Adrenal gland (tissue), 5 donors: ENCODE measurements around the gene CLEC3A.

ENCODE experiments used
- POLR2A ChIP-seq, 2 donors: fragments of 450-650 bp; IDR thresholded peaks; one replicate each; pipeline ENCODE4 v1.6.1; 2017; ENCODE audit warnings: antibody characterized with exemption in 2 of 2, mild to moderate bottlenecking in 2 of 2, moderate library complexity in 1 of 2
- TF ChIP-seq, protein P1 (sequence below), 6 experiments: fragments of 450-650 bp in 4 of 6; fragments of 200-600 bp in 2 of 6; sonication (generic) in 1 of 6; IDR thresholded peaks; 1 replicate in 5 of 6; 2 replicates in 1 of 6; pipeline versions ENCODE4 v1.5.1 to v1.8.0; 2016 to 2021; ENCODE audit warnings: antibody characterized with exemption in 6 of 6, mild to moderate bottlenecking in 2 of 6, moderate library complexity in 1 of 6
- donor health status: DM: no; HTN: no; CAD: no.

- TF ChIP-seq, protein P1, sequence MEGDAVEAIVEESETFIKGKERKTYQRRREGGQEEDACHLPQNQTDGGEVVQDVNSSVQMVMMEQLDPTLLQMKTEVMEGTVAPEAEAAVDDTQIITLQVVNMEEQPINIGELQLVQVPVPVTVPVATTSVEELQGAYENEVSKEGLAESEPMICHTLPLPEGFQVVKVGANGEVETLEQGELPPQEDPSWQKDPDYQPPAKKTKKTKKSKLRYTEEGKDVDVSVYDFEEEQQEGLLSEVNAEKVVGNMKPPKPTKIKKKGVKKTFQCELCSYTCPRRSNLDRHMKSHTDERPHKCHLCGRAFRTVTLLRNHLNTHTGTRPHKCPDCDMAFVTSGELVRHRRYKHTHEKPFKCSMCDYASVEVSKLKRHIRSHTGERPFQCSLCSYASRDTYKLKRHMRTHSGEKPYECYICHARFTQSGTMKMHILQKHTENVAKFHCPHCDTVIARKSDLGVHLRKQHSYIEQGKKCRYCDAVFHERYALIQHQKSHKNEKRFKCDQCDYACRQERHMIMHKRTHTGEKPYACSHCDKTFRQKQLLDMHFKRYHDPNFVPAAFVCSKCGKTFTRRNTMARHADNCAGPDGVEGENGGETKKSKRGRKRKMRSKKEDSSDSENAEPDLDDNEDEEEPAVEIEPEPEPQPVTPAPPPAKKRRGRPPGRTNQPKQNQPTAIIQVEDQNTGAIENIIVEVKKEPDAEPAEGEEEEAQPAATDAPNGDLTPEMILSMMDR (IDR thresholded peaks at IDR 0.05) = no peak
- TF ChIP-seq POLR2A (IDR thresholded peaks at IDR 0.05) = no peak
These were observed 30.6 kb upstream of the CLEC3A start for GRCh38 chr16:77991701-77992100.
